Heart left ventricle (tissue), 16 donors: ENCODE results near the gene UBASH3A. TPM values are rescaled to one million over a fixed set of nuclear protein-coding genes. Genes with fewer than 3 reads are reported as not detected.

Experiments used
- ATAC-seq, 4 donors: fragments of 200-7000 bp; cut with Tn5 transposase; one replicate each; pipeline ENCODE4 v1.9.1; 2020 to 2022; ENCODE audit warnings: moderate library complexity in 4 of 4, mild to moderate bottlenecking in 3 of 4, moderate number of reproducible peaks in 1 of 4
- DNase-seq, 5 donors: peaks; one replicate each; pipeline ENCODE4 v3.0.0-alpha.2; 2020
- H3K27ac ChIP-seq, 12 donors: fragments of 200-600 bp; sonication (generic) in 4 of 12; one replicate each; pipeline versions ENCODE4 v1.5.0 to v1.8.0; 2016 to 2022; ENCODE audit warnings: mild to moderate bottlenecking in 2 of 12
- H3K27me3 ChIP-seq, 9 donors: fragments of 200-600 bp; sonication (generic) in 2 of 9; one replicate each; pipeline versions ENCODE4 v1.5.1 to v1.8.0; 2016 to 2022; ENCODE audit warnings: mild to moderate bottlenecking in 3 of 9
- H3K36me3 ChIP-seq, 9 donors: fragments of 200-600 bp; sonication (generic) in 2 of 9; one replicate each; pipeline versions ENCODE4 v1.5.0 to v1.8.0; 2018 to 2022; ENCODE audit warnings: mild to moderate bottlenecking in 2 of 9
- H3K4me1 ChIP-seq, 12 donors: fragments of 200-600 bp; sonication (generic) in 4 of 12; one replicate each; pipeline versions ENCODE4 v1.5.0 to v1.8.0; 2016 to 2022; ENCODE audit warnings: mild to moderate bottlenecking in 3 of 12
- H3K4me3 ChIP-seq, 12 donors: fragments of 200-600 bp; sonication (generic) in 4 of 12; one replicate each; pipeline versions ENCODE4 v1.5.0 to v1.8.0; 2017 to 2022; ENCODE audit warnings: mild to moderate bottlenecking in 9 of 12, moderate library complexity in 4 of 12
- H3K9me3 ChIP-seq, 12 donors: fragments of 200-600 bp; sonication (generic) in 4 of 12; one replicate each; pipeline versions ENCODE4 v1.5.0 to v1.8.0; 2016 to 2022; ENCODE audit warnings: mild to moderate bottlenecking in 1 of 12
- CTCF ChIP-seq, 12 donors: fragments of 200-600 bp; sonication (generic) in 4 of 12; IDR thresholded peaks; one replicate each; pipeline versions ENCODE4 v1.5.0 to v1.8.0; 2018 to 2022; ENCODE audit warnings: antibody characterized with exemption in 12 of 12, mild to moderate bottlenecking in 5 of 12
- POLR2A ChIP-seq, 2 donors: fragments of 450-650 bp; IDR thresholded peaks; one replicate each; pipeline ENCODE4 v1.6.1; 2017; ENCODE audit warnings: antibody characterized with exemption in 2 of 2, mild to moderate bottlenecking in 2 of 2, moderate library complexity in 2 of 2
- WGBS, 4 donors: extraction: QIAGEN DNeasy Blood & Tissue Kit in 2 of 4; methylation state at CpG; one replicate each; pipeline versions ENCODE4 v1.1.5 to v1.1.7; 2013 to 2018; 5-methylcytosine and 5-hydroxymethylcytosine counted together
- intact Hi-C, 10 donors: fragments of 100-400 bp; cut with DNase I; formaldehyde crosslinking; loops; one replicate each; pipeline versions ENCODE4 v1.11.1 to v1.14.2; 2022
- long read RNA-seq, 3 donors: library from polyadenylated mRNA; unstranded; transcript quantifications; one replicate each; pipeline ENCODE4 v2.0.0, GENCODE V29; 2020 to 2021
- polyA plus RNA-seq, 2 donors: library from polyadenylated mRNA; stranded (reverse); fragments of 200-250 nt; gene quantifications; one replicate each; pipeline ENCODE4 v1.2.3, GENCODE V29; 2013
- total RNA-seq, 9 donors: library from RNA; depleted of rRNA in 2 of 9; stranded (reverse); fragments of >200 nt in 2 of 9; fragmentation: NEBNext Ultra II Directional in 3 of 9; extraction: Animal tissue kit (Norgen Biotek cat#: 25700) in 3 of 9; gene quantifications; one replicate each; pipeline versions ENCODE4 v1.1.0 to v1.2.4, GENCODE V29; 2016 to 2023
- donor health status: ischemic (EF 13 %, LVEDD 7.1; RV severe dilation, severe dysfunction).
- donor health status: healthy with polysubstance abuse.
- donor health status: DM: no; HTN: yes; CAD: no.
- donor health status: DM: no; HTN: no; CAD: no.
- donor health status: ischemic (EF 25% LVEDD 6.9; RV normal size, moderate dysfunction).
- donor health status: ischemic (EF 25% LVEDD 5.7; RV mildly dilated, moderate dysfunction).
- donor health status: healthy.
- donor health status: DM: yes; HTN: yes; CAD: no.
- donor health status: ischemic (EF 35%, LVEDD 5.7; RV mildly dilated, moderate dysfunction).
- donor health status: nonischemic (EF 11% LVEDD 7.7; RV severe dilation, severe dysfunction).
- donor health status: DM: yes; HTN: yes; CAD: no.
- donor health status: PGD.
- donor health status: ischemic (EF 29% LVEDD 5.4; RV normal size, mild dysfunction).
- donor health status: nonischemic (EF 23%, LVEDD 6.1; RV moderate dilation, normal function).

Gene UBASH3A
- total RNA-seq (1 to 10 TPM in 1 of 9 donors, under 1 TPM in 1, not detected in 7; 0.86 to 2.4 TPM), polyA plus RNA-seq (under 1 TPM; 0.04 to 0.08 TPM)
- long read RNA-seq, donor 1, result 0 reads
- long read RNA-seq, donor 2, result 0 reads
- long read RNA-seq, donor 3, result 0 reads

- TF ChIP-seq POLR2A (IDR thresholded peaks at IDR 0.05) (no peak), CTCF (IDR thresholded peaks at IDR 0.05) (no peak)
- H3K4me1 ChIP-seq, result no peaks in the 10 kb centered on the region
- WGBS, 4 donors, result 70 to 74% (median 72%) methylated on average over 17 to 21 of the region's 21 CpGs
- DNase-seq, result peak in 1 of 5 donors; percentile 60
- ATAC-seq, result no peak
- peaks cover 0 to 13% (median 0%) of the 10 kb centered on the region in 12 donors for H3K9me3 ChIP-seq
- no peaks in the 10 kb centered on the region for H3K36me3 ChIP-seq
- H3K27me3 ChIP-seq, result peaks cover 0 to 12% (median 0%) of the 10 kb centered on the region in 9 donors
- peak within 1 kb of the TSS in 2 of 12 donors; percentile 19 to 54 for H3K4me3 ChIP-seq
- intact Hi-C loops, result no loop called here
- H3K27ac ChIP-seq, result peak within 1 kb of the TSS in 1 of 12 donors; percentile 82
Measured at GRCh38 chr21:42403611-42404231, at the start of gene UBASH3A. Gene UBASH3A, plus strand, starts transcription at chr21:42403902. Its CDS starts 44 bp downstream, at chr21:42403946.

- no peaks in the 10 kb centered on the region for H3K36me3 ChIP-seq
- ATAC-seq (no peak), DNase-seq (no peak)
- no peak overlapping the region for H3K4me3 ChIP-seq
- intact Hi-C loops, result no loop called here
- no peak overlapping the region for H3K27ac ChIP-seq
- peaks cover 0 to 37% (median 11%) of the 10 kb centered on the region in 12 donors for H3K9me3 ChIP-seq
- 83 to 96% (median 90%) methylated on average over 2 of the region's 2 CpGs for WGBS, 4 donors
- H3K4me1 ChIP-seq, result no peaks in the 10 kb centered on the region
- no peak for TF ChIP-seq POLR2A (IDR thresholded peaks at IDR 0.05)
- no peak for TF ChIP-seq CTCF (IDR thresholded peaks at IDR 0.05)
- peaks cover 0 to 15% (median 0%) of the 10 kb centered on the region in 9 donors for H3K27me3 ChIP-seq
Measured at GRCh38 chr21:42356046-42356445, 47.7 kb upstream of the UBASH3A start.

GRCh38 chr21:42356650-42357049 lies 47.1 kb upstream of the UBASH3A start:
- Histone ChIP-seq H3K9me3 (peaks cover 0 to 37% (median 11%) of the 10 kb centered on the region in 12 donors), H3K27ac (no peak overlapping the region), H3K4me3 (no peak overlapping the region), H3K4me1 (no peaks in the 10 kb centered on the region), H3K27me3 (peaks cover 0 to 15% (median 0%) of the 10 kb centered on the region in 9 donors), H3K36me3 (no peaks in the 10 kb centered on the region)
- no peak for DNase-seq
- TF ChIP-seq POLR2A (IDR thresholded peaks at IDR 0.05) (no peak), CTCF (IDR thresholded peaks at IDR 0.05) (no peak)
- 43 to 73% (median 55%) methylated on average over 6 of the region's 6 CpGs for WGBS, 4 donors
- ATAC-seq, result no peak
- intact Hi-C loops, result no loop called here

GRCh38 chr21:42357307-42357706 lies 46.4 kb upstream of the UBASH3A start:
- no peak overlapping the region for H3K27ac ChIP-seq
- no peak for TF ChIP-seq POLR2A (IDR thresholded peaks at IDR 0.05)
- TF ChIP-seq CTCF (IDR thresholded peaks at IDR 0.05), result no peak
- peaks cover 0 to 37% (median 11%) of the 10 kb centered on the region in 12 donors for H3K9me3 ChIP-seq
- no peaks in the 10 kb centered on the region for H3K36me3 ChIP-seq
- no peaks in the 10 kb centered on the region for H3K4me1 ChIP-seq
- peaks cover 0 to 15% (median 0%) of the 10 kb centered on the region in 9 donors for H3K27me3 ChIP-seq
- WGBS, 4 donors, result 50 to 60% (median 57%) methylated on average over 3 of the region's 3 CpGs
- intact Hi-C loops, result no loop called here
- ATAC-seq (no peak), DNase-seq (no peak)
- H3K4me3 ChIP-seq, result no peak overlapping the region
